ENCODE data around the gene UCMA. TPM values are rescaled to one million over a fixed set of nuclear protein-coding genes. Genes with fewer than 3 reads are reported as not detected.

Gene UCMA
- total and polyA plus RNA-seq, 10 donors = not detected

GRCh38 chr10:13195016-13195415 is 39.2 kb downstream of the UCMA start:
- Histone ChIP-seq H3K4me1 (no peaks in the 10 kb centered on the region), H3K9me3 (no peaks in the 10 kb centered on the region), H3K36me3 (peaks cover 0 to 54% (median 0%) of the 10 kb centered on the region in 6 donors), H3K27ac (no peak overlapping the region), H3K27me3 (replicated peaks in 1 of 7) (no peaks in the 10 kb centered on the region), H3K4me3 (no peak overlapping the region)
- WGBS, 5 donors = 93 to 96% (median 94%) methylated on average over 6 of the region's 6 CpGs
- TF ChIP-seq, protein P1, sequence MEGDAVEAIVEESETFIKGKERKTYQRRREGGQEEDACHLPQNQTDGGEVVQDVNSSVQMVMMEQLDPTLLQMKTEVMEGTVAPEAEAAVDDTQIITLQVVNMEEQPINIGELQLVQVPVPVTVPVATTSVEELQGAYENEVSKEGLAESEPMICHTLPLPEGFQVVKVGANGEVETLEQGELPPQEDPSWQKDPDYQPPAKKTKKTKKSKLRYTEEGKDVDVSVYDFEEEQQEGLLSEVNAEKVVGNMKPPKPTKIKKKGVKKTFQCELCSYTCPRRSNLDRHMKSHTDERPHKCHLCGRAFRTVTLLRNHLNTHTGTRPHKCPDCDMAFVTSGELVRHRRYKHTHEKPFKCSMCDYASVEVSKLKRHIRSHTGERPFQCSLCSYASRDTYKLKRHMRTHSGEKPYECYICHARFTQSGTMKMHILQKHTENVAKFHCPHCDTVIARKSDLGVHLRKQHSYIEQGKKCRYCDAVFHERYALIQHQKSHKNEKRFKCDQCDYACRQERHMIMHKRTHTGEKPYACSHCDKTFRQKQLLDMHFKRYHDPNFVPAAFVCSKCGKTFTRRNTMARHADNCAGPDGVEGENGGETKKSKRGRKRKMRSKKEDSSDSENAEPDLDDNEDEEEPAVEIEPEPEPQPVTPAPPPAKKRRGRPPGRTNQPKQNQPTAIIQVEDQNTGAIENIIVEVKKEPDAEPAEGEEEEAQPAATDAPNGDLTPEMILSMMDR (IDR thresholded peaks at IDR 0.05 in 8 of 11, conservative IDR thresholded peaks at IDR 0.05 in 3 of 11) = no peak
- TF ChIP-seq POLR2A (IDR thresholded peaks at IDR 0.05) = no peak
- no peak for TF ChIP-seq POLR2AphosphoS5 (IDR thresholded peaks at IDR 0.05)
- DNase-seq = no peak
- intact Hi-C loops (cut with DNase I; ENCODE audit: low total_unique reads) = no loop called here

DNA sequence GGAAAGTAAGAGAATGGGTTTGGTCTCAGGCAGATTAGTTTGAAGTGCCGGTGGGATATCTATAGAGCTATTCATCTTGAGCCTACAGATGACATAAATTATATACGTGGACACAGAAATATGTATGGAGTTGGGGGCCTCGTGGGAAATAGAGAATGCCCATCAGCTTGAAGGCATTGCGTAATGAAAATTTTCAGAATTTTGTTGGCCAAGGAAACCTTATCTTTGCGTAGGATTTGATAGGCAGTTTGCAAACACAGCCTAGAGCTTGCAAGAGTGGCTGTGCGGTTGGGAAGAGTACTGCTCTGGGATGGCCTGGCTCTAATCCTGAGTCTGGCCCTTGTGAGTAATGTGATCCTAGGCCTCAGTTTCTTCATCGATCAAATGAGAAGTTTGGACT is 40.5 kb downstream of the UCMA start:
- peaks cover 0 to 56% (median 0%) of the 10 kb centered on the region in 6 donors for H3K36me3 ChIP-seq
- no peaks in the 10 kb centered on the region for H3K4me1 ChIP-seq
- WGBS, 5 donors = 90 to 97% (median 94%) methylated on average over 7 of the region's 7 CpGs
- no peak overlapping the region for H3K4me3 ChIP-seq
- TF ChIP-seq POLR2A (IDR thresholded peaks at IDR 0.05) (no peak), POLR2AphosphoS5 (IDR thresholded peaks at IDR 0.05) (no peak)
- TF ChIP-seq, protein P1 (IDR thresholded peaks at IDR 0.05 in 8 of 11, conservative IDR thresholded peaks at IDR 0.05 in 3 of 11) = no peak
- no peaks in the 10 kb centered on the region for H3K27me3 ChIP-seq (replicated peaks in 1 of 7)
- intact Hi-C loops (cut with DNase I; ENCODE audit: low total_unique reads) = no loop called here
- no peak for DNase-seq
- no peak overlapping the region for H3K27ac ChIP-seq
- no peaks in the 10 kb centered on the region for H3K9me3 ChIP-seq

DNA sequence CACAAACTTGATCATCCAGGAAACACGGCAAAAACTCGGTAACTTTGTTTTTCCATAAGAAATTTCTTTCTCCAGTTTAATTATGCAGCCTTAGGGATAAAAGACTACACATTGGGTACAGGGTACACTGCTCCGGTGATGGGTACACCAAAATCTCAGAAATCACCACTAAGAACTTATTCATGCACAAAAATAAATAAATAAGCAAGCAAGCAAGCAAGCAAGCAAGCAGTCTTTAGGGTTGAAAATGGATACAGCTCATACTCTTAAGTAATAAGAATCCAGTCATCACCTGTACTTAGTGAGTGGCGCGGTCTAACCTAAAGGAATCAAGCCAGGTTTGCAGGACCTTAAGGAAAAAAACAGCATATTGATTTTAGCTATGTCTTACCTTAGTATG is 42.8 kb downstream of the UCMA start:
- intact Hi-C loops (cut with DNase I; ENCODE audit: low total_unique reads) = no loop called here
- Histone ChIP-seq H3K27me3 (replicated peaks in 1 of 7) (no peaks in the 10 kb centered on the region), H3K9me3 (no peaks in the 10 kb centered on the region), H3K4me3 (no peak overlapping the region), H3K27ac (no peak overlapping the region), H3K36me3 (peaks cover 0 to 69% (median 0%) of the 10 kb centered on the region in 6 donors), H3K4me1 (no peaks in the 10 kb centered on the region)
- TF ChIP-seq POLR2AphosphoS5 (IDR thresholded peaks at IDR 0.05) (no peak), POLR2A (IDR thresholded peaks at IDR 0.05) (no peak)
- TF ChIP-seq, protein P1 (IDR thresholded peaks at IDR 0.05 in 8 of 11, conservative IDR thresholded peaks at IDR 0.05 in 3 of 11) = no peak
- DNase-seq = no peak
- WGBS, 5 donors = 96 to 100% (median 97%) methylated on average over 5 of the region's 5 CpGs

DNA sequence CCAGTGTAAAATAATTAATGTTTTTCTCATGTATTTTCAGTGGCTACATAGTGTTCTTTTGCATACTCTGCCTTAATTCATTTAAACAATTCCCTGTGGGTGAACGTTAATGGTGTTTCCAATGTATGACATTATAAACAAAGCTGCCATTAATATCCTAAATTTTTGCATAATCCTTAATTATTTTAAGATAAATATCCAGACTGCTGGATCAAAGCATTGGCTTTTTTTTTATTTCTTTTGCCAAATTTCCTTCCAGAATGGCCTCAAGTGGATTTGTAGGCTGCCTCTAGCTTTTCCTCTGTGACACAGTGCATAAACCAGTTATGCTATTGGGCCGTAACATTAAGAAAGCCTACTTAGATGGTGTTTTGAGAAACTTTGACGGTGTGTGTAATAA is 43.4 kb downstream of the UCMA start:
- H3K4me3 ChIP-seq = no peak overlapping the region
- intact Hi-C loops (cut with DNase I; ENCODE audit: low total_unique reads) = no loop called here
- no peaks in the 10 kb centered on the region for H3K27me3 ChIP-seq (replicated peaks in 1 of 7)
- no peak overlapping the region for H3K27ac ChIP-seq
- TF ChIP-seq POLR2AphosphoS5 (IDR thresholded peaks at IDR 0.05) = no peak
- TF ChIP-seq, protein P1 (IDR thresholded peaks at IDR 0.05 in 8 of 11, conservative IDR thresholded peaks at IDR 0.05 in 3 of 11) = no peak
- TF ChIP-seq POLR2A (IDR thresholded peaks at IDR 0.05) = no peak
- peaks cover 0 to 65% (median 0%) of the 10 kb centered on the region in 6 donors for H3K36me3 ChIP-seq
- WGBS, 5 donors = 97 to 98% (median 97%) methylated on average over 3 of the region's 3 CpGs
- no peaks in the 10 kb centered on the region for H3K4me1 ChIP-seq
- no peak for DNase-seq
- no peaks in the 10 kb centered on the region for H3K9me3 ChIP-seq

All from spleen (tissue), 11 donors.